Measurements from ENCODE around the gene FAM76B. TPM values are rescaled to one million over a fixed set of nuclear protein-coding genes. Genes with fewer than 3 reads are reported as not detected.
"Not testable (repeated sequence)": the region's sequence is repeated elsewhere in the genome, so short reads cannot be mapped to it uniquely, and the experiment has no call there.

The FAM76B gene
- total RNA-seq, 1 experiment from 2014 or later: 23.8 TPM

GRCh38 chr11:95816037-95816436, 26.5 kb upstream of the FAM76B start:
- BruUV-seq (replicated peaks): no TSS peak
- CTCF ChIA-PET: no interaction called here
- no peak for DNase-seq

GRCh38 chr11:95811052-95811451, 21.5 kb upstream of the FAM76B start:
- H3K9me3 ChIP-seq (ENCODE audit: insufficient read depth, low read depth); intact Hi-C loops (cut with micrococcal nuclease; ENCODE audit: unreplicated experiment); CTCF ChIA-PET; H2AFZ ChIP-seq; H3K9me2 ChIP-seq (ENCODE audit: insufficient read depth); H3K27me3 ChIP-seq (ENCODE audit: insufficient read depth, low read depth); BruUV-seq (replicated peaks); H3K79me2 ChIP-seq (ENCODE audit: low read depth); H3K27ac ChIP-seq; H3K4me2 ChIP-seq; POLR2A ChIA-PET (ENCODE audit: unreplicated experiment); H3F3A ChIP-seq (ENCODE audit: insufficient read depth, low read depth); H3K4me1 ChIP-seq (replicated peaks; ENCODE audit: insufficient read depth); H4K20me1 ChIP-seq (ENCODE audit: insufficient read depth); DNase-seq; H3K4me3 ChIP-seq: not testable (repeated sequence)
- peaks cover 11% of the 10 kb centered on the region; the same call in 1 of the 2 replicates for H3K36me3 ChIP-seq (ENCODE audit: low read depth)

More at GRCh38 chr11:95816037-95816436, 26.5 kb upstream of the FAM76B start:
- H3K9me3 ChIP-seq (ENCODE audit: insufficient read depth, low read depth): no peaks in the 10 kb centered on the region
- no peak for TF ChIP-seq EZH2 (IDR thresholded peaks at IDR 0.05; ENCODE audit: low read depth)
- no peaks in the 10 kb centered on the region; the same call in 1 of the 2 replicates for H4K20me1 ChIP-seq (ENCODE audit: insufficient read depth)
- POLR2A ChIA-PET (ENCODE audit: unreplicated experiment): no interaction called here
- H3K27ac ChIP-seq: no peak overlapping the region
- H3K4me3 ChIP-seq: no peak overlapping the region
- H3K27me3 ChIP-seq (ENCODE audit: insufficient read depth, low read depth): no peaks in the 10 kb centered on the region
- no peaks in the 10 kb centered on the region for H3K4me1 ChIP-seq (replicated peaks; ENCODE audit: insufficient read depth)
- no peaks in the 10 kb centered on the region for H3K9me2 ChIP-seq (ENCODE audit: insufficient read depth)
- no peaks in the 10 kb centered on the region for H3F3A ChIP-seq (ENCODE audit: insufficient read depth, low read depth)
- H2AFZ ChIP-seq: no peak overlapping the region
- no peaks in the 10 kb centered on the region for H3K79me2 ChIP-seq (ENCODE audit: low read depth)
- peaks cover 11% of the 10 kb centered on the region; the same call in 1 of the 2 replicates for H3K36me3 ChIP-seq (ENCODE audit: low read depth)
- intact Hi-C loops (cut with micrococcal nuclease; ENCODE audit: unreplicated experiment): no loop called here
- H3K4me2 ChIP-seq: no peak overlapping the region

GRCh38 chr11:95806464-95806863, 16.9 kb upstream of the FAM76B start:
- H3K79me2 ChIP-seq (ENCODE audit: low read depth); H3K4me3 ChIP-seq; intact Hi-C loops (cut with micrococcal nuclease; ENCODE audit: unreplicated experiment); BruUV-seq (replicated peaks); H3K9me2 ChIP-seq (ENCODE audit: insufficient read depth); H3K27me3 ChIP-seq (ENCODE audit: insufficient read depth, low read depth); H4K20me1 ChIP-seq (ENCODE audit: insufficient read depth); H3K27ac ChIP-seq; H3F3A ChIP-seq (ENCODE audit: insufficient read depth, low read depth); POLR2A ChIA-PET (ENCODE audit: unreplicated experiment); DNase-seq; H3K4me2 ChIP-seq; H3K9me3 ChIP-seq (ENCODE audit: insufficient read depth, low read depth); H2AFZ ChIP-seq; CTCF ChIA-PET; H3K4me1 ChIP-seq (replicated peaks; ENCODE audit: insufficient read depth): not testable (repeated sequence)
- peaks cover 21% of the 10 kb centered on the region; the same call in 1 of the 2 replicates for H3K36me3 ChIP-seq (ENCODE audit: low read depth)

- Histone ChIP-seq H3K36me3 (ENCODE audit: low read depth) (peaks cover 27% of the 10 kb centered on the region; the same call in 1 of the 2 replicates), H3K4me2 (no peak overlapping the region), H3K4me3 (no peak overlapping the region), H3K9me2 (ENCODE audit: insufficient read depth) (no peaks in the 10 kb centered on the region), H3K79me2 (ENCODE audit: low read depth) (no peaks in the 10 kb centered on the region), H2AFZ (no peak overlapping the region), H3K27me3 (ENCODE audit: insufficient read depth, low read depth) (no peaks in the 10 kb centered on the region), H3F3A (ENCODE audit: insufficient read depth, low read depth) (no peaks in the 10 kb centered on the region), H3K9me3 (ENCODE audit: insufficient read depth, low read depth) (no peaks in the 10 kb centered on the region), H3K4me1 (replicated peaks; ENCODE audit: insufficient read depth) (no peaks in the 10 kb centered on the region), H4K20me1 (ENCODE audit: insufficient read depth) (no peaks in the 10 kb centered on the region), H3K27ac (no peak overlapping the region)
- TF ChIP-seq EZH2 (IDR thresholded peaks at IDR 0.05; ENCODE audit: low read depth): no peak
- no peak for TF ChIP-seq CTCF (conservative IDR thresholded peaks at IDR 0.05)
- no TSS peak for BruUV-seq (replicated peaks)
- intact Hi-C loops (cut with micrococcal nuclease; ENCODE audit: unreplicated experiment): no loop called here
- CTCF ChIA-PET: no interaction called here
- no peak for DNase-seq
- POLR2A ChIA-PET (ENCODE audit: unreplicated experiment): no interaction called here
These were observed 16.3 kb upstream of the FAM76B start for GRCh38 chr11:95805869-95806268.

All from PC-9 (cell line).